Neuronal stem cell (in vitro differentiated cells): ENCODE results near the gene HSD3B7. TPM values are rescaled to one million over a fixed set of nuclear protein-coding genes. Genes with fewer than 3 reads are reported as not detected.
"Not testable (repeated sequence)": the region's sequence is repeated elsewhere in the genome, so short reads cannot be mapped to it uniquely, and the experiment has no call there.

ENCODE experiments used
- DNase-seq: peaks from one replicate; pipeline ENCODE4 v3.0.0-alpha.2; 2013; ENCODE audit warnings: low spot score
- H2AFZ ChIP-seq: one replicate; pipeline ENCODE4 v1.6.1; 2013; ENCODE audit warnings: mild to moderate bottlenecking, low read length, inconsistent platforms
- H2AK5ac ChIP-seq: 2 replicates; pipeline ENCODE4 v1.6.1; 2013; ENCODE audit warnings: low read depth, mild to moderate bottlenecking, inconsistent platforms, low read length, moderate library complexity, mixed read lengths
- H2BK120ac ChIP-seq: 2 replicates; pipeline ENCODE4 v1.6.1; 2013; ENCODE audit warnings: low read depth, mild to moderate bottlenecking, inconsistent platforms, low read length, moderate library complexity, mixed read lengths
- H2BK12ac ChIP-seq: one replicate; pipeline ENCODE4 v1.6.1; 2013; ENCODE audit warnings: low read length, inconsistent platforms
- H2BK15ac ChIP-seq: 2 replicates; pipeline ENCODE4 v1.6.1; 2013; ENCODE audit warnings: mild to moderate bottlenecking, low read length, inconsistent platforms, mixed read lengths
- H2BK5ac ChIP-seq: one replicate; pipeline ENCODE4 v1.6.1; 2013; ENCODE audit warnings: inconsistent platforms, mild to moderate bottlenecking, low read length, moderate library complexity
- H3K14ac ChIP-seq: one replicate; pipeline ENCODE4 v1.6.1; 2013; ENCODE audit warnings: low read length, inconsistent platforms
- H3K18ac ChIP-seq: 2 replicates; pipeline ENCODE4 v1.6.1; 2013; ENCODE audit warnings: low read length, inconsistent platforms
- H3K23ac ChIP-seq: 2 replicates; pipeline ENCODE4 v1.6.1; 2013; ENCODE audit warnings: low read depth, mild to moderate bottlenecking, mixed read lengths, low read length, inconsistent platforms; ENCODE audit not compliant: poor library complexity
- H3K27ac ChIP-seq: replicated peaks from 3 replicates; pipeline ENCODE4 v1.5.1; 2013; ENCODE audit warnings: low read length, inconsistent platforms
- H3K27me3 ChIP-seq, 3 experiments: 2 replicates each; pipeline ENCODE4 v1.6.1; 2013; ENCODE audit warnings: low read length in 3 of 3, mild to moderate bottlenecking in 2 of 3, inconsistent platforms in 1 of 3, low read depth in 1 of 3, mixed read lengths in 1 of 3, moderate library complexity in 1 of 3; ENCODE audit not compliant: control insufficient read depth in 3 of 3, insufficient read depth in 3 of 3
- H3K36me3 ChIP-seq, 2 donors: replicated peaks in 1 of 2; 2 replicates each; pipeline ENCODE4 v1.6.1; 2013; ENCODE audit warnings: low read length in 2 of 2; ENCODE audit not compliant: control insufficient read depth in 2 of 2, insufficient read depth in 2 of 2
- H3K4ac ChIP-seq: 2 replicates; pipeline ENCODE4 v1.6.1; 2013; ENCODE audit warnings: inconsistent platforms, mild to moderate bottlenecking, low read length, moderate library complexity
- H3K4me1 ChIP-seq, 2 donors: 1 replicate in 1 of 2; 2 replicates in 1 of 2; pipeline ENCODE4 v1.6.1; 2013; ENCODE audit warnings: low read length in 2 of 2, low read depth in 1 of 2; ENCODE audit not compliant: control insufficient read depth in 2 of 2, insufficient read depth in 1 of 2
- H3K4me2 ChIP-seq: one replicate; pipeline ENCODE4 v1.6.1; 2013; ENCODE audit warnings: mild to moderate bottlenecking, low read length, inconsistent platforms; ENCODE audit not compliant: insufficient read depth, poor library complexity, severe bottlenecking
- H3K4me3 ChIP-seq, 2 donors: 2 replicates each; pipeline ENCODE4 v1.5.1; 2013; ENCODE audit warnings: low read length in 2 of 2, mild to moderate bottlenecking in 2 of 2, inconsistent platforms in 1 of 2, moderate library complexity in 1 of 2
- H3K79me1 ChIP-seq: one replicate; pipeline ENCODE4 v1.6.1; 2013; ENCODE audit warnings: low read depth, mild to moderate bottlenecking, inconsistent platforms, low read length, moderate library complexity
- H3K9ac ChIP-seq: one replicate; pipeline ENCODE4 v1.6.1; 2013; ENCODE audit warnings: mild to moderate bottlenecking, low read depth, low read length, inconsistent platforms; ENCODE audit not compliant: poor library complexity
- H3K9me3 ChIP-seq, 2 donors: replicated peaks in 1 of 2; 2 replicates each; pipeline versions ENCODE3 to v1.6.1; 2013; ENCODE audit warnings: low read length in 2 of 2, mild to moderate bottlenecking in 2 of 2, inconsistent platforms in 1 of 2, low read depth in 1 of 2, mixed read lengths in 1 of 2, moderate library complexity in 1 of 2; ENCODE audit not compliant: control insufficient read depth in 2 of 2, insufficient read depth in 1 of 2
- H4K8ac ChIP-seq: one replicate; pipeline ENCODE4 v1.6.1; 2013; ENCODE audit warnings: low read depth, mild to moderate bottlenecking, inconsistent platforms, low read length, moderate library complexity
- H4K91ac ChIP-seq: one replicate; pipeline ENCODE4 v1.6.1; 2013; ENCODE audit warnings: low read length, low read depth, mild to moderate bottlenecking, inconsistent platforms; ENCODE audit not compliant: poor library complexity
- WGBS, 2 donors: extraction: QIAGEN DNeasy Blood & Tissue Kit; methylation state at CpG; one replicate each; pipeline ENCODE4 v1.1.7; 2013; ENCODE audit warnings: missing lambda C conversion rate in 2 of 2, mixed read lengths in 1 of 2; ENCODE audit not compliant: insufficient read length in 2 of 2, insufficient replicate concordance in 1 of 2; ENCODE audit errors: extremely low coverage in 2 of 2; 5-methylcytosine and 5-hydroxymethylcytosine counted together
- polyA plus RNA-seq, 2 experiments: library from polyadenylated mRNA; stranded (reverse); fragments of 200-250 nt; gene quantifications; one replicate each; pipeline ENCODE4 v1.2.3, GENCODE V29; 2013

Gene HSD3B7
- polyA plus RNA-seq (2013, experiment 1 of 2), result 0.73 TPM
- polyA plus RNA-seq (2013, experiment 2 of 2), result 0.64 TPM

DNA sequence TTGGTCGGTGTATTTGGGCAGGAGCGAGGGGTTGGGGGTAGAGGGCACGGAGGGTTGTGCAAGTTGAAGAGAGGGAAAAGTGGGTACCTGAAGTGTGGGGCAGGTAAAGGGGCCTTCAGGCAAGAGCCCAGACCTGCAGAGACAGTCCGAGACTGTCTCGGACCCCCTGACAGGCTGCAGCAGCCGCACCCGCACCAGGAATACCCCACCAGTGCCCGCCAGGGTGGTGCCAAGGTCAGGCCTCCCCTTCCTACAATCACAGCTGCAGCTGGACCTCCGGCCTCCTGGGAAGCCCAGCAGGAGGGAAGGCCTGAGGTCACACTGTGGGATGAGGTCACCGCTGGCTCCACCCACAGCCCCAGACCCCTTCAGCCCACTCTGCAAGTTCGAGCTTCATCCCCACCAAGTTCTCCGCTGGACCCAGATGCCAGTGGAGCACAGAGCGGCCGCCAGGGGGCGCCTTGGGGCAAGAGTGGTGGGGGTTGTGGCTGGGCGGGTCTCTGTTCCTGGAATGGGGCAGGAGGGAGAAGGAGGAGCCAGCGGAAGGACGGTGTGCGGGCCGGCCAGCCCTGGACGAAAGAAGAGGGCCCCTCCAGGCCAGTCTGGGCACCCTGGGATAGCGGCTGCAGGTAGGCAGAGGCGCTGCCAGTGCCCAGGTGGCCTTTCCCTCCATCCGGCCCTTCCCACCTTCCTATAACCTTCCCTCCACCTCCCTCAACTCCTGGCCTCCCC, at the start of gene HSD3B7:
Gene HSD3B7, plus strand, starts transcription at position 539 of the 732 bp plus-strand sequence. CDS start 452 bp downstream, outside the sequence.
- peak within 1 kb of the TSS; percentile 56 for H3K23ac ChIP-seq
- DNase-seq, result peak; percentile 77
- WGBS, 2 donors, result no CpG with 5 or more reads among the region's 24 CpGs
- peak within 1 kb of the TSS; percentile 78 for H3K14ac ChIP-seq
- H2BK12ac ChIP-seq, result peak within 1 kb of the TSS; percentile 58
- peaks cover 4 to 5% of the 10 kb centered on the region in 2 donors for H3K4me1 ChIP-seq
- peak within 1 kb of the TSS; percentile 53 for H2BK5ac ChIP-seq
- H2AFZ ChIP-seq, result peak within 1 kb of the TSS; percentile 64
- no peaks in the 10 kb centered on the region for H3K27me3 ChIP-seq
- H3K79me1 ChIP-seq, result peaks cover 2% of the 10 kb centered on the region
- no peak within 1 kb of the TSS for H4K91ac ChIP-seq
- peak within 1 kb of the TSS; percentile 95 for H3K18ac ChIP-seq
- H3K9me3 ChIP-seq, result no peaks in the 10 kb centered on the region
- no peak within 1 kb of the TSS for H2BK120ac ChIP-seq
- H3K27ac ChIP-seq, result no peak within 1 kb of the TSS
- no peak within 1 kb of the TSS for H2BK15ac ChIP-seq
- H3K4ac ChIP-seq, result no peak within 1 kb of the TSS
- H3K4me3 ChIP-seq, result peak within 1 kb of the TSS in 1 of 2 donors; percentile 40
- peaks cover 31 to 46% of the 10 kb centered on the region in 2 donors for H3K36me3 ChIP-seq
- H3K4me2 ChIP-seq, result peak within 1 kb of the TSS; percentile 37
- no peak within 1 kb of the TSS for H4K8ac ChIP-seq
- H3K9ac ChIP-seq, result peak within 1 kb of the TSS; percentile 82
- H2AK5ac ChIP-seq, result peak within 1 kb of the TSS; percentile 81

DNA sequence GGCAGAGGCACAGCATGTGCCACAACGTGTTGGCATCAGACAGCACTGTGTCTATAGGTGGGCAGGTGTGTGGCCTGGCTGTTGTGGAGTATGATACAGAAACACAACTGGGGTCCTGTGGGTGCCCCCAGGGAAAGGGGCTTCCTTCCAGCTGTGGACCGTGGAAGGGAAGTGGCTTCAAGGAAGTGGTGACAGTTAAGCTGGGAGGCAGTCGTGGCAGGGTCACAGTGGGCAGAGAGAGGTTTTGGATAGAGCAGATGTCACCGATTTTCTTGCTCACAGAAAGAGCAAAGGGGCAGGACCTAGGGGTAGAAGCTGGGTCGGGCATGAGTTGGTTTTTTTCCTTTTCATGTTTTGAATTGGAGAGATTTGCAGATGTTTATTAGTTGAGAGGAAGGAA, 47.3 kb upstream of the HSD3B7 start:
- Histone ChIP-seq H4K91ac (no peak overlapping the region), H2BK12ac (no peak overlapping the region), H3K4me1 (peaks cover 0 to 5% of the 10 kb centered on the region in 2 donors), H2AK5ac (no peak overlapping the region), H4K8ac (no peak overlapping the region), H2BK5ac (no peak overlapping the region), H2BK120ac (no peak overlapping the region), H3K9ac (no peak overlapping the region), H3K4me2 (no peak overlapping the region), H3K4me3 (no peak overlapping the region), H3K79me1 (peaks cover 3% of the 10 kb centered on the region), H2BK15ac (no peak overlapping the region), H3K9me3 (no peaks in the 10 kb centered on the region), H3K27me3 (no peaks in the 10 kb centered on the region), H3K27ac (no peak overlapping the region), H3K23ac (no peak overlapping the region), H3K14ac (no peak overlapping the region), H3K18ac (no peak overlapping the region), H3K36me3 (peaks cover 39 to 78% of the 10 kb centered on the region in 2 donors), H3K4ac (no peak overlapping the region), H2AFZ (no peak overlapping the region)
- no peak for DNase-seq
- WGBS, 2 donors, result no CpG with 5 or more reads among the region's 5 CpGs

DNA sequence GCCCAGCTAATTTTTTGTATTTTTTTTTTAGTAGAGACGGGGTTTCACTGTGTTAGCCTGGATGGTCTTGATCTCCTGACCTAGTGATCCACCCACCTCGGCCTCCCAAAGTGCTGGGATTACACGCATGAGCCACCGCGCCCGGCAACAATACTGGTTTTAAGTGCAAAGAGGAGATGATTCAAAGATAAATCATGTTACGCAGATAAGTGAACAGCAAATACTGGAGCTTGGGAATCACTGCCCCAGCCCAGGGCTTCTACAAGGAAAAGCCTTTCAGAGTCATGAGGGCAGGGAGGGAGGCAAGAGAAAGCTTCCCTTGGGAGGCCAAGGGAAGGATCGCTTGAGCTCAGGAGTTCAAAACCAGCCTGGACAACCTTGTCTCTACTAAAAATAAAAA, 45.4 kb upstream of the HSD3B7 start:
- not testable (repeated sequence) for H4K91ac ChIP-seq, H3K4ac ChIP-seq, H2AFZ ChIP-seq, H3K4me3 ChIP-seq, H3K27me3 ChIP-seq, H3K4me1 ChIP-seq, H2BK12ac ChIP-seq, H3K9ac ChIP-seq, H2BK15ac ChIP-seq, H3K79me1 ChIP-seq, H2AK5ac ChIP-seq, H3K27ac ChIP-seq, H3K18ac ChIP-seq, H3K9me3 ChIP-seq, H3K14ac ChIP-seq, H4K8ac ChIP-seq, H3K23ac ChIP-seq, H3K4me2 ChIP-seq, DNase-seq, H2BK5ac ChIP-seq, H2BK120ac ChIP-seq
- WGBS, 2 donors, result no CpG with 5 or more reads among the region's 8 CpGs
- peaks cover 50 to 79% of the 10 kb centered on the region in 2 donors for H3K36me3 ChIP-seq

DNA sequence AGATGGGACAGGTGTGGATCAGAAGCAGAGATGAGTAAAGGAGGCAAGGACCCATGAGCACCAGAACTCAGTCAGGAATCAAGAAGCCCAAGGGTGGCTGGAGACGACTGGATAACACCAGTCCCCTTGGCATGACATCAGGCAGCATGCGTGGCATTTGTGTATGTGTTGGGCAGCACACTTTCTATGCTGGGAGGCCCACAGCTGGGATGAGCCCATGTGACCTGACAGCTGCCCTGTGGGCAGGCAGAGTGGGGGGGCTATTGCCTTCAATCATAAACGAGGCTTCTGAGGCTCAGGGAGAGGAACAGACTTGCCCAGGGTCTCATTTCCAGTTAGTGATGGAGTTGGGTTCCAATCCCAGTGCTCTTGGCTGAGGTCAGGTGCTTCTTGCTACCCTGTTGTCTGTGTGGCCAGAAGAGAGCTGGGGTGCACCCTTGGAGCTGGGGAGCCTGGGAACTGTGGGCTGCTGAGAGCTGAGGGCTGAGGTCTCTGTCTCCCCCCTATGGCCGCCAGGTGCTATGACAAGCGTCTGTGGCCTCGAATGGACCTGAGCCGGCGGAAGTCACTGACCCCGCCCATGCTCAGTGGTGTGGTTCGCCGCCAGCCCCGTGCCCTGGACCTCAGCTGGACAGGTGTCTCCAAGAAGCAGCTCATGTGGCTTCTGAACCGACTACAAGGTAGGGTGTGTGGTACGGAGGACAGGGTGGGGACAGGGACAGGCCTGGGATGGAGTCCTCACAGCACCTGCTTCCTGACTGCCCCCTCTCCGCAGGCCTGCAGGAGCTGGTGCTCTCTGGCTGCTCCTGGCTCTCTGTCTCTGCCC, 43.2 kb upstream of the HSD3B7 start:
- no peaks in the 10 kb centered on the region for H3K9me3 ChIP-seq
- H3K9ac ChIP-seq, result peak overlapping the region; percentile 53
- peaks cover 5% of the 10 kb centered on the region for H3K79me1 ChIP-seq
- DNase-seq, result peak; percentile 56
- H3K27me3 ChIP-seq, result no peaks in the 10 kb centered on the region
- H4K91ac ChIP-seq, result no peak overlapping the region
- no peak overlapping the region for H3K27ac ChIP-seq
- H3K18ac ChIP-seq, result peak overlapping the region; percentile 91
- H3K4me1 ChIP-seq, result peaks cover under 1 to 5% of the 10 kb centered on the region in 2 donors
- H2BK120ac ChIP-seq, result no peak overlapping the region
- H2BK12ac ChIP-seq, result peak overlapping the region; percentile 28
- peak overlapping the region; percentile 9 for H3K23ac ChIP-seq
- no peak overlapping the region for H2AFZ ChIP-seq
- peaks cover 44 to 80% of the 10 kb centered on the region in 2 donors for H3K36me3 ChIP-seq
- no peak overlapping the region for H2BK15ac ChIP-seq
- no CpG with 5 or more reads among the region's 15 CpGs for WGBS, 2 donors
- H3K4me2 ChIP-seq, result no peak overlapping the region
- no peak overlapping the region for H3K4ac ChIP-seq
- no peak overlapping the region for H2BK5ac ChIP-seq
- no peak overlapping the region for H3K14ac ChIP-seq
- no peak overlapping the region for H3K4me3 ChIP-seq
- peak overlapping the region; percentile 30 for H2AK5ac ChIP-seq
- H4K8ac ChIP-seq, result no peak overlapping the region
